Mesodermal cell (in vitro differentiated cells): Measurements from ENCODE around the gene ARFGAP2.

Experiments
- H3K27ac ChIP-seq: 2 replicates; pipeline ENCODE4 v1.7.0; 2013; ENCODE audit warnings: mild to moderate bottlenecking, low read depth, low read length, moderate library complexity; ENCODE audit not compliant: severe bottlenecking
- H3K36me3 ChIP-seq: 2 replicates; pipeline ENCODE4 v1.7.1; 2013; ENCODE audit warnings: mild to moderate bottlenecking, low read length, moderate library complexity; ENCODE audit not compliant: control insufficient read depth, insufficient read depth
- H3K4me1 ChIP-seq: one replicate; pipeline ENCODE4 v1.7.1; 2013; ENCODE audit warnings: mild to moderate bottlenecking, low read length; ENCODE audit not compliant: insufficient read depth, control insufficient read depth, poor library complexity, severe bottlenecking
- H3K4me3 ChIP-seq: 2 replicates; pipeline ENCODE4 v1.7.0; 2013; ENCODE audit warnings: low read length, control low read depth, mild to moderate bottlenecking; ENCODE audit not compliant: insufficient read depth, poor library complexity, severe bottlenecking; ENCODE audit errors: extremely low read depth
- H3K9me3 ChIP-seq: 2 replicates; pipeline ENCODE4 v1.7.1; 2013; ENCODE audit warnings: mild to moderate bottlenecking, low read length, moderate library complexity; ENCODE audit not compliant: control insufficient read depth
- WGBS, 2 experiments: methylation state at CpG; one replicate each; pipeline ENCODE4 v1.1.5; 2013; ENCODE audit warnings: missing lambda C conversion rate in 2 of 2; ENCODE audit not compliant: insufficient coverage in 2 of 2; 5-methylcytosine and 5-hydroxymethylcytosine counted together

Gene ARFGAP2

GRCh38 chr11:47171061-47171838 is 5.4 kb downstream of the ARFGAP2 start:
- H3K27ac ChIP-seq = no peak overlapping the region
- WGBS, 2 experiments = 95 to 99% methylated on average over 13 to 16 of the region's 16 CpGs
- H3K9me3 ChIP-seq = no peaks in the 10 kb centered on the region
- H3K36me3 ChIP-seq = peaks cover 92% of the 10 kb centered on the region
- peaks cover 10% of the 10 kb centered on the region for H3K4me1 ChIP-seq
- no peak overlapping the region for H3K4me3 ChIP-seq

- Histone ChIP-seq H3K9me3 (no peaks in the 10 kb centered on the region), H3K27ac (no peak overlapping the region), H3K4me1 (no peaks in the 10 kb centered on the region), H3K36me3 (peaks cover 92% of the 10 kb centered on the region), H3K4me3 (no peak overlapping the region)
- WGBS, 2 experiments = 98 to 100% methylated on average over 3 to 5 of the region's 5 CpGs
Observed at GRCh38 chr11:47166368-47166767, 10.3 kb downstream of the ARFGAP2 start.

- 95 to 96% methylated on average over 8 to 9 of the region's 16 CpGs for WGBS, 2 experiments
- no peaks in the 10 kb centered on the region for H3K4me1 ChIP-seq
- peak overlapping the region; percentile 5 for H3K27ac ChIP-seq
- peaks cover 82% of the 10 kb centered on the region for H3K36me3 ChIP-seq
- no peaks in the 10 kb centered on the region for H3K9me3 ChIP-seq
- H3K4me3 ChIP-seq = no peak overlapping the region
Observed at GRCh38 chr11:47165253-47165840, 11.3 kb downstream of the ARFGAP2 start.

- peaks cover 75% of the 10 kb centered on the region for H3K36me3 ChIP-seq
- H3K27ac ChIP-seq = no peak overlapping the region
- H3K4me1 ChIP-seq = no peaks in the 10 kb centered on the region
- no peak overlapping the region for H3K4me3 ChIP-seq
- H3K9me3 ChIP-seq = no peaks in the 10 kb centered on the region
- 100% methylated on average over 3 of the region's 4 CpGs for whole genome bisulfite sequencing, 2 experiments
Observed at GRCh38 chr11:47164321-47164720, 12.4 kb downstream of the ARFGAP2 start.

GRCh38 chr11:47163898-47164297 is 12.8 kb downstream of the ARFGAP2 start:
- Histone ChIP-seq H3K36me3 (peaks cover 71% of the 10 kb centered on the region), H3K27ac (no peak overlapping the region), H3K4me3 (no peak overlapping the region), H3K9me3 (no peaks in the 10 kb centered on the region), H3K4me1 (no peaks in the 10 kb centered on the region)
- 97 to 99% methylated on average over 13 to 15 of the region's 15 CpGs for WGBS, 2 experiments

- no peak overlapping the region for H3K4me3 ChIP-seq
- no peak overlapping the region for H3K27ac ChIP-seq
- WGBS, 2 experiments = 100% methylated on average over 1 of the region's 3 CpGs
- peaks cover 64% of the 10 kb centered on the region for H3K36me3 ChIP-seq
- no peaks in the 10 kb centered on the region for H3K4me1 ChIP-seq
- H3K9me3 ChIP-seq = no peaks in the 10 kb centered on the region
Observed at GRCh38 chr11:47163193-47163592, 13.5 kb downstream of the ARFGAP2 start.

- no peak overlapping the region for H3K27ac ChIP-seq
- no peaks in the 10 kb centered on the region for H3K9me3 ChIP-seq
- H3K36me3 ChIP-seq = peaks cover 62% of the 10 kb centered on the region
- WGBS, 2 experiments = 81 to 86% methylated on average over 4 of the region's 5 CpGs
- H3K4me3 ChIP-seq = no peak overlapping the region
- H3K4me1 ChIP-seq = no peaks in the 10 kb centered on the region
Observed at GRCh38 chr11:47162426-47162825, 14.3 kb downstream of the ARFGAP2 start.

- H3K4me3 ChIP-seq = no peak overlapping the region
- H3K9me3 ChIP-seq = no peaks in the 10 kb centered on the region
- 80 to 92% methylated on average over 9 of the region's 9 CpGs for WGBS, 2 experiments
- peaks cover 61% of the 10 kb centered on the region for H3K36me3 ChIP-seq
- no peaks in the 10 kb centered on the region for H3K4me1 ChIP-seq
- no peak overlapping the region for H3K27ac ChIP-seq
Observed at GRCh38 chr11:47161890-47162289, 14.8 kb downstream of the ARFGAP2 start.

- WGBS, 2 experiments = 57 to 64% methylated on average over 12 to 14 of the region's 14 CpGs
- Histone ChIP-seq H3K4me3 (no peak overlapping the region), H3K36me3 (peaks cover 55% of the 10 kb centered on the region), H3K4me1 (peaks cover 2% of the 10 kb centered on the region), H3K27ac (peak overlapping the region; percentile 23), H3K9me3 (no peaks in the 10 kb centered on the region)
Observed at GRCh38 chr11:47161134-47161854, 15.4 kb downstream of the ARFGAP2 start.

- H3K4me3 ChIP-seq = no peak overlapping the region
- peaks cover 3% of the 10 kb centered on the region for H3K4me1 ChIP-seq
- 78 to 96% methylated on average over 4 of the region's 5 CpGs for WGBS, 2 experiments
- H3K36me3 ChIP-seq = peaks cover 51% of the 10 kb centered on the region
- H3K27ac ChIP-seq = no peak overlapping the region
- H3K9me3 ChIP-seq = no peaks in the 10 kb centered on the region
Observed at GRCh38 chr11:47160753-47161133, 15.9 kb downstream of the ARFGAP2 start.
